WTC11 (cell line): ENCODE results near the gene SEMA3F.

Experiments
- ATF3 ChIP-seq: sonication (generic); formaldehyde crosslinking; conservative IDR thresholded peaks from 2 replicates; pipeline ENCODE4 v1.8.1; 2022; ENCODE audit warnings: mild to moderate bottlenecking, missing genetic modification reagents
- CREB1 ChIP-seq: sonication (generic); formaldehyde crosslinking; IDR thresholded peaks from 2 replicates; pipeline ENCODE4 v1.8.0; 2023; ENCODE audit warnings: mild to moderate bottlenecking, missing genetic modification reagents
- CTCF ChIP-seq: fragments of 200-600 bp; IDR thresholded peaks from 2 replicates; pipeline ENCODE4 v1.8.0; 2022; ENCODE audit warnings: antibody characterized with exemption
- ESRRA ChIP-seq: sonication (generic); formaldehyde crosslinking; IDR thresholded peaks from 2 replicates; pipeline ENCODE4 v1.8.1; 2022; ENCODE audit warnings: mild to moderate bottlenecking, missing genetic modification reagents, borderline replicate concordance
- FOXP1 ChIP-seq: sonication (generic); formaldehyde crosslinking; IDR thresholded peaks from 2 replicates; pipeline ENCODE4 v1.8.0; 2022; ENCODE audit warnings: missing genetic modification reagents, mild to moderate bottlenecking, moderate library complexity, borderline replicate concordance
- FOXP4 ChIP-seq: sonication (generic); formaldehyde crosslinking; IDR thresholded peaks from 2 replicates; pipeline ENCODE4 v1.8.0; 2022; ENCODE audit warnings: mild to moderate bottlenecking, missing genetic modification reagents
- JUN ChIP-seq: sonication (generic); formaldehyde crosslinking; IDR thresholded peaks from 2 replicates; pipeline ENCODE4 v1.8.0; 2023; ENCODE audit warnings: mild to moderate bottlenecking, missing genetic modification reagents
- MAX ChIP-seq: sonication (generic); formaldehyde crosslinking; IDR thresholded peaks from 2 replicates; pipeline ENCODE4 v1.8.0; 2022; ENCODE audit warnings: mild to moderate bottlenecking, missing genetic modification reagents
- MXD4 ChIP-seq: fragments of 250-450 bp; sonication (Bioruptor Pico); IDR thresholded peaks from 2 replicates; pipeline ENCODE4 v1.8.0; 2021; ENCODE audit warnings: mild to moderate bottlenecking, moderate library complexity, borderline replicate concordance
- NFYB ChIP-seq: sonication (generic); formaldehyde crosslinking; conservative IDR thresholded peaks from 2 replicates; pipeline ENCODE4 v1.8.0; 2022; ENCODE audit warnings: low read depth, missing genetic modification reagents
- SMAD3 ChIP-seq: sonication (generic); formaldehyde crosslinking; IDR thresholded peaks from 2 replicates; pipeline ENCODE4 v1.8.0; 2022; ENCODE audit warnings: missing genetic modification reagents, mild to moderate bottlenecking, borderline replicate concordance

- no peak for TF ChIP-seq CREB1 (CRISPR knock-in tag)
- TF ChIP-seq JUN: no peak
- TF ChIP-seq CTCF: no peak
- TF ChIP-seq FOXP1 (CRISPR knock-in tag): no peak
- no peak for TF ChIP-seq NFYB (CRISPR knock-in tag)
- TF ChIP-seq SMAD3 (CRISPR knock-in tag): no peak
- TF ChIP-seq MAX (CRISPR knock-in tag): no peak
- no peak for TF ChIP-seq ESRRA
- TF ChIP-seq MXD4: no peak
- no peak for TF ChIP-seq ATF3
- no peak for TF ChIP-seq FOXP4 (CRISPR knock-in tag)
Measured at GRCh38 chr3:50162034-50162883, 7.1 kb downstream of the SEMA3F start.
